Lower leg skin (tissue), 3 donors: ENCODE measurements around the gene NRIP2.

Experiments used
- POLR2A ChIP-seq, 2 donors: fragments of 450-650 bp; IDR thresholded peaks; one replicate each; pipeline ENCODE4 v1.6.1; 2016 to 2017; ENCODE audit warnings: antibody characterized with exemption in 2 of 2, mild to moderate bottlenecking in 1 of 2, moderate library complexity in 1 of 2
- TF ChIP-seq, protein P1 (sequence below), 3 donors: fragments of 450-650 bp; IDR thresholded peaks; one replicate each; pipeline ENCODE4 v1.5.1; 2016; ENCODE audit warnings: antibody characterized with exemption in 3 of 3, mild to moderate bottlenecking in 3 of 3, moderate library complexity in 2 of 3

GRCh38 chr12:2803635-2804392 lies 31.0 kb downstream of the NRIP2 start:
- TF ChIP-seq, protein P1, sequence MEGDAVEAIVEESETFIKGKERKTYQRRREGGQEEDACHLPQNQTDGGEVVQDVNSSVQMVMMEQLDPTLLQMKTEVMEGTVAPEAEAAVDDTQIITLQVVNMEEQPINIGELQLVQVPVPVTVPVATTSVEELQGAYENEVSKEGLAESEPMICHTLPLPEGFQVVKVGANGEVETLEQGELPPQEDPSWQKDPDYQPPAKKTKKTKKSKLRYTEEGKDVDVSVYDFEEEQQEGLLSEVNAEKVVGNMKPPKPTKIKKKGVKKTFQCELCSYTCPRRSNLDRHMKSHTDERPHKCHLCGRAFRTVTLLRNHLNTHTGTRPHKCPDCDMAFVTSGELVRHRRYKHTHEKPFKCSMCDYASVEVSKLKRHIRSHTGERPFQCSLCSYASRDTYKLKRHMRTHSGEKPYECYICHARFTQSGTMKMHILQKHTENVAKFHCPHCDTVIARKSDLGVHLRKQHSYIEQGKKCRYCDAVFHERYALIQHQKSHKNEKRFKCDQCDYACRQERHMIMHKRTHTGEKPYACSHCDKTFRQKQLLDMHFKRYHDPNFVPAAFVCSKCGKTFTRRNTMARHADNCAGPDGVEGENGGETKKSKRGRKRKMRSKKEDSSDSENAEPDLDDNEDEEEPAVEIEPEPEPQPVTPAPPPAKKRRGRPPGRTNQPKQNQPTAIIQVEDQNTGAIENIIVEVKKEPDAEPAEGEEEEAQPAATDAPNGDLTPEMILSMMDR (IDR thresholded peaks at IDR 0.05), result no peak
- TF ChIP-seq POLR2A (IDR thresholded peaks at IDR 0.05), result no peak
